ENCODE results near the gene DTX4.

DNA sequence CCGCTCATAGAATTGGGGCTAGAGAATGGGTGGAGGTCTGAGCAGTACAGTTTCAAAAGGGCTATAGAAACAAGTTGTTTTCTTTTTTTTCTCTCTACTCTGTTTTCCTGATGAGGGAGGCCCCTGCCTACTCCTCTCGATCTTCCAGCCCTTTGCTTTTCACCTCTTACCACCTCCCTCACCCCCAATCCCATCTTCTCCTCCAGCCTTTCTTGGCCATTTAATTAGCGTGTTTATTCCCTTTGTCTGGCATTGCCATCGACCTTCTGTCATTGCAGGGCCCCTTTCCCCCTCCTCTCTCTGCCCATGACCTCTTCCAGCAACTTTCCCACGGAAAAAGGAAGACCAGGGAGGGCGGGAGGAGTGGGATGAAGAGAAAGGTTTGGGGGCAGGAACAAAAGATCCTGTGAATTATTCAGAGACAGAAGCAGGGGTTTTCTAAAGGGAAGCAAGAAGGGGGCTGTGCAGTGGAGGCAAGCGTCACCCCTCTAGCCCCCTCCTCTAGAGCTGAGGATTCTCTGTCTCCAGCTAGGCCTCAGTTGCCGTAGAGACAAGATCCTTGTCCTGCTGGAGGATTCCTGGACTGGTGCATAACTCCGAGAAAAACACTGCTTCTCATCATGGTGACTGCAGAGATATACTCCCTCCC is 12.9 kb downstream of the DTX4 start:
- TF ChIP-seq, protein P1, sequence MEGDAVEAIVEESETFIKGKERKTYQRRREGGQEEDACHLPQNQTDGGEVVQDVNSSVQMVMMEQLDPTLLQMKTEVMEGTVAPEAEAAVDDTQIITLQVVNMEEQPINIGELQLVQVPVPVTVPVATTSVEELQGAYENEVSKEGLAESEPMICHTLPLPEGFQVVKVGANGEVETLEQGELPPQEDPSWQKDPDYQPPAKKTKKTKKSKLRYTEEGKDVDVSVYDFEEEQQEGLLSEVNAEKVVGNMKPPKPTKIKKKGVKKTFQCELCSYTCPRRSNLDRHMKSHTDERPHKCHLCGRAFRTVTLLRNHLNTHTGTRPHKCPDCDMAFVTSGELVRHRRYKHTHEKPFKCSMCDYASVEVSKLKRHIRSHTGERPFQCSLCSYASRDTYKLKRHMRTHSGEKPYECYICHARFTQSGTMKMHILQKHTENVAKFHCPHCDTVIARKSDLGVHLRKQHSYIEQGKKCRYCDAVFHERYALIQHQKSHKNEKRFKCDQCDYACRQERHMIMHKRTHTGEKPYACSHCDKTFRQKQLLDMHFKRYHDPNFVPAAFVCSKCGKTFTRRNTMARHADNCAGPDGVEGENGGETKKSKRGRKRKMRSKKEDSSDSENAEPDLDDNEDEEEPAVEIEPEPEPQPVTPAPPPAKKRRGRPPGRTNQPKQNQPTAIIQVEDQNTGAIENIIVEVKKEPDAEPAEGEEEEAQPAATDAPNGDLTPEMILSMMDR (IDR thresholded peaks at IDR 0.05; ENCODE audit: poor library complexity): no peak
- TF ChIP-seq EZH2phosphoT487 (IDR thresholded peaks at IDR 0.05; ENCODE audit: low read depth, severe bottlenecking, unreplicated experiment): no peak
- no peak for TF ChIP-seq EZH2 (IDR thresholded peaks at IDR 0.05; ENCODE audit: borderline replicate concordance)
